Astrocyte of the cerebellum (primary cell): ENCODE results near the gene EXD3.

Source experiments
- DNase-seq: peaks from one replicate; pipeline ENCODE4 v3.0.0-alpha.2; 2011; ENCODE audit warnings: low read depth
- H3K4me3 ChIP-seq: 2 replicates; pipeline ENCODE4 v1.5.1; 2011; ENCODE audit warnings: mild to moderate bottlenecking, low read depth, low read length, moderate library complexity
- in situ Hi-C: cut with HindIII; loops from 2 replicates; pipeline ENCODE4 v1.10.0; 2017; ENCODE audit warnings: low sequenced_read_pairs
- TF ChIP-seq, protein P1 (sequence below): IDR thresholded peaks from 2 replicates; pipeline ENCODE4 v1.5.1; 2012; ENCODE audit warnings: low read length, low read depth, moderate library complexity, mild to moderate bottlenecking; ENCODE audit errors: missing control alignments

Gene EXD3

DNA sequence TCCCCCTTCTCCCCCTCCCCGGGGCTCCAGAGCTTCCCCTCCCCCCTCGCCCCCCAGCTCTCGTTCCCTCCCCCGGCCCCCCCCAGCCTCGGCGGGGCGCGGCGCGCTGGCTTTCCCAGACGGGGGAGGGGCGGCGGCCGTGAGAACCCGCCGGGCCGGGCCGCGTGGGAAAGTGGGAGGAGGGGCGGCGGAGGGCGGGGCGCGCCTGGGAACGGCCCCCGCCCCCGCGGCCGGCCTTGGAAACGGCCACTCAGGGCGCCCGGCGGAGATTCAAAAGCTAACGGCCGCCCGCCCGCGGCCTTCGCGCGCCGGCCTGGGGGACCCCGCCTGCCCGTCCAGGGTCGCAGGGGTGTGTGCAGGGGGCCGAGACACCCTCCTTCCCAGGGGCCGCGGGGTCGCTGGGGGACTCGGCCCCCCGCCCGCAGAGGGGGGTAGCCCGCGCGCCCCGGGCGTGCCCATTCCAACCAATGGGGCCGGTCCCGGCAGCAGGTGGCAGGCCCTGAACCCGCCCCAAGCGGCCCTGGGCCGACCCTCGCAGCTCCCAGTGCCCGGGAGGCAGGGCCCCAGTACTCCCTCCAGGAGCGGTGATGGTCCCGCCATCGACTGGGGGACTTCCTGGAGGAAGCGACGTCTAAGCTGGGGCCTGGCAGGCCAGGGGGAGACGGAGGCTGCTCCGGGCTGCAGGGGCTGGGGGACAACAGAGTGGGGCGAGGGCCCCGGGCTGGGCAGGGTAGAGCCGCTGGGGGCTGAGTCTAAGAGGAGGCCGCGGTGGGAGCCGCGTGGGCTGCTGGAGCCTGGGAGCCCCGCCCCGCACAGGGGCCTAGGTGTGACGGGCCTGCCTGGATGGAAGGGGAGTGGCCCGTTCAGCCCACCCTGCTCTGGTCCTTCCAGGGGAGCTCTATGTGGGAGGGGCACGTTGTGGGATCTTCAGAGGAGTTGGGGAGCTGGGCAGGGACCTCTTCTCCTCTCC, 106.7 kb downstream of the EXD3 start:
- DNase-seq: no peak
- in situ Hi-C loops: no loop called here
- no peak overlapping the region for H3K4me3 ChIP-seq
- TF ChIP-seq, protein P1, sequence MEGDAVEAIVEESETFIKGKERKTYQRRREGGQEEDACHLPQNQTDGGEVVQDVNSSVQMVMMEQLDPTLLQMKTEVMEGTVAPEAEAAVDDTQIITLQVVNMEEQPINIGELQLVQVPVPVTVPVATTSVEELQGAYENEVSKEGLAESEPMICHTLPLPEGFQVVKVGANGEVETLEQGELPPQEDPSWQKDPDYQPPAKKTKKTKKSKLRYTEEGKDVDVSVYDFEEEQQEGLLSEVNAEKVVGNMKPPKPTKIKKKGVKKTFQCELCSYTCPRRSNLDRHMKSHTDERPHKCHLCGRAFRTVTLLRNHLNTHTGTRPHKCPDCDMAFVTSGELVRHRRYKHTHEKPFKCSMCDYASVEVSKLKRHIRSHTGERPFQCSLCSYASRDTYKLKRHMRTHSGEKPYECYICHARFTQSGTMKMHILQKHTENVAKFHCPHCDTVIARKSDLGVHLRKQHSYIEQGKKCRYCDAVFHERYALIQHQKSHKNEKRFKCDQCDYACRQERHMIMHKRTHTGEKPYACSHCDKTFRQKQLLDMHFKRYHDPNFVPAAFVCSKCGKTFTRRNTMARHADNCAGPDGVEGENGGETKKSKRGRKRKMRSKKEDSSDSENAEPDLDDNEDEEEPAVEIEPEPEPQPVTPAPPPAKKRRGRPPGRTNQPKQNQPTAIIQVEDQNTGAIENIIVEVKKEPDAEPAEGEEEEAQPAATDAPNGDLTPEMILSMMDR: no peak

DNA sequence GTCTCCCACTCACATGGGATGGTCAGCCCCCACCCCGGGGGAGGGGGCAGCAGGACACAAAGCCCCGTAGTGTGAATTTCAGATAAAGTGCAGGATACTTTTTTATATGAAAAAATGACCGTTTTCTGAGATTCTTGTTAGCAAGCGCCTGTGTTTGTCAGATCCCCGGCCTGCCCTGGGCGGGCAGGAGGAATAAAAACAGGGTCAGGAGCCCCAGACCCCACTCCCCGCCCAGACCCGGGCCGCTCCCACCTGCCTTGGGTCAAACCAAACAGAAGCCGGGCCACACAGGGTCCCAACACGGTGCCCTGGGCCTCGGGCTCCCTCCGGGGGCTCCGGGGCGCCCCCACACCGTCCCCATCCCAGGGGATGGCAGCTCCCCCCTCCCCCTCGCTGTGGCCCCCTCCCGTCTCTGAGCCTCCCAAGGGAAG, 107.4 kb downstream of the EXD3 start:
- DNase-seq: no peak
- no peak overlapping the region for H3K4me3 ChIP-seq
- TF ChIP-seq, protein P1: no peak
- in situ Hi-C loops: no loop called here

DNA sequence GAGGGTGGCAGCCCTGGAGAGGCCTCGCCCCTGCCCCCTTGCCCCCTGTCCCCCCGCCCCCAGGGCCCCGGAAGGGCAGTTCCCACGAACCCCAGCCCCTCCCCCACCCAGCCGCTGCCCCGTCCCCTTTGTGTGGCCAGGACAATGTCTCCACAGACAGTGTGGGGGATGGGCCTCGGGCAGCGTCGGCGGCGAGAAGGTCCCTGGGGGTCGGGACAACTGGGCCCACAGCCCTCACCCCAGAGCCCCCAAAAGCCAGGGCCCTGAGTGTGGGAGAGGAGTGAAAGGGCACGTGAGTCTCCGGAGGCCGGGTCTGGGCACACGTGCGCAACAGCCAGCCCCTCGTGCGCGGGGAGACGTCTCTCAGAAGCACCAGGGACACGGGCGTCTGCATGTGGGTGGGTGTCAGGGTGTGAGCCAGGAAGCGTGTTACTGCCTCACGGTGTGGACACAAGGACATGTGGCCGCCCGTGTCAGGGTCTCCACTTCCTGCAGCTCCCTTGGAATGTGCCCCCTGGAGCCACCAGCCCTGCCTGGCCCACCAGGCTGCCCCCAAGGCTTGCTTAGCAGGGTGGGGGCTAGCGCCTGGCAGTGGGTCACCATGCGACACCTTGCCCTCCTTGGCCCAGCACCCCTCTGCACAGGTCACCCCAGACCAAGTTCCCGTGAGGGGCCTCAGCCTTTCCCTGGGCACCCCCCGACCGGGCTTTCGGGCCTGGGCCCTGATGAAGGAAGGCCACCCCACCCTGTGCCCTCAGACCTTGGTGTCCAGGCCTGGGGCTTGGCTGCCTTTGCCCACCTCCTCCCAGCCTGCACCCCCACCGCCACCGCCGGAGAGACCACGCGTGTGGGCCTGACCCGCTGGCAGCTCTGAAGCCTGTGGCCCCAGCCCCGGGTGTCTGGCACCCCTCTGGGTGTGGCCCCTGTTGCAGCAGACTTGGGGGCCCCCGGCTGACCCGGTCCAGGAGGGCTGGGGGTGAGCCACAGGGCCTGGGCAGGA, 108.1 kb downstream of the EXD3 start:
- DNase-seq: no peak
- in situ Hi-C loops: loop anchor here (5.0 kb wide), 1 partner anchor 102 kb away; no protein-coding TSS in a partner anchor
- TF ChIP-seq, protein P1: no peak
- H3K4me3 ChIP-seq: no peak overlapping the region

DNA sequence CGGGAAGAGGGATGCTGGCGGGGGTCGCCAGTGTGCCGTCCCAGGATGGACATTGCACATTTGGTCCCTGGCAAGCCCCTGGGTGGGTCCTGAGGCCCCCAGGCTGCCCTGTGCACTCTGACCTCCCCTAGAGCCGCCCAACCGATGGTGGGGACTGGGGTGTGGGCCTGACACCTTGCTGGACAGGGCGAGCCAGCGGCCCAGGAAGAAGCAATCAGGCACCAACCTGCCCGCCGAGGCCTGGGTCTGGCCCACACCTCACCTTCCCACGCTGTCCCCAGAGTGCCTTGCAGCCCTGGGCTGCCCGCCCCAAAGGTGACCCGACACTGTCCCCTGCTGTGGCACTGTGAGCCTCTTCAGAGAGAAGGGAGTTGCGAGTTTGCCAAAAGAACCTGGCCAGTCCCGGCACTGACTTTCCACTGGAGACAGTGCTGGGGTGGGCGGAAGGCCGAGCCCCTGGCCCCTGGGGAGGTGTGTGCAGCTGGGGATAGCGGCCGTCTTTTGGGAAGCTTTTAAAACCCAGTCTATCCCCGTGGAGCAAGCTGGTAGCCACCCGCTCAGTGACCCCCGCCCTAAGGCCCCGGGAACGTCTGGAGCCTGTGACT, 108.9 kb downstream of the EXD3 start:
- in situ Hi-C loops: loop anchor here (5.0 kb wide), 1 partner anchor 103 kb away; no protein-coding TSS in a partner anchor
- no peak for DNase-seq
- TF ChIP-seq, protein P1: no peak
- H3K4me3 ChIP-seq: no peak overlapping the region

DNA sequence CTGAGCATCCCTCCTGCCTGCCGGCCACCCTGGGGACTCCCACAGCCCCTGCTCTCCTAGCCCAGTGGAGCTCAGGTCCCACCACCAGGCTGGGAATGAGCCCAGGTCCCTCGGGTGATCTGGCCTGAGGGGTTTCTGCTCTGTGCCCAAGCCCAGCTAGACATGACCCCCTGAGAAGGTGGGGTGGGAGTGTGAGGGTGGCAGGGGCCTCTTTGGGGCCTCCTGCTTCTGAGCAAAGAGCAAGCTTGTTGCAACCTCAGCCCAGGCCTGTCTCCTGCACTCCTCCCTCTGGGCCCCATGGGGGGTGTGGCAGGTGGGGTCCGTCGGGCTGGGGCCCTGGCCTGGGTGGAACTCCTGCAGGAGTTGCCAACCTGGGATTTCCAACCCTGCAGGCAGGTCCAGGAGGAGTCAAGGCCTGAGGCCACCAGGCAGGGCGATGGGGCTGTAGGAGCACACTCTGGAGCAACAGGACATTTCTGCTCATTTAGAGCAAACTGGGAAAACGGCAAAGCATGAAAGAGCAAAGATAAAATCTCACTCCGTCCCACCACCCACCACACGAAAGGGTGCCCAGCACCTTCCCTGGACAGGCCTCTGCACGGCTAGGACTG, 109.5 kb downstream of the EXD3 start:
- TF ChIP-seq, protein P1: no peak
- DNase-seq: no peak
- no peak overlapping the region for H3K4me3 ChIP-seq
- in situ Hi-C loops: loop anchor here (5.0 kb wide), 1 partner anchor 104 kb away; no protein-coding TSS in a partner anchor
